ENCODE results near the gene VAPB.
A peak's percentile ranks its signal among the peaks of the same experiment; 100 is the strongest.

The VAPB gene

DNA sequence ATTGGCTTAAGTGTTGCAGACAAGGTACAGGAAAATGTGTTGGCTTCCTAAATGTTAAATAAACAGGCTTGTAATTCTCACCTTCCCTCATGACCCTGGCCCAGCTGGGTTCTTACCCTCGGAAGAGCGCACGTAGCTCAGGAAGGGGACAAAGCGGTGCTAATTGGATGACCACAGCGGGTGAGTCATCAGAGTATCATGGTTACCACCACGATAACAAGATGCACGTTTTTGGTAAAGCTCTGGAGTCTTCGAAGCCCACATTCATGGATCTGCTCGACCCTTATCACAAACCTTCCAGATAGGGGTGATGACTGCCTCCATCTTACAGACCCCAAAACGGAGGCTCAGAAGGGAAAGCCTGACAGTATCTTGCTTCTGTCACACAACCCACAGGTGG is 93.4 kb downstream of the VAPB start:
- Histone ChIP-seq H3K4me3 (ENCODE audit: severe bottlenecking) (no peak overlapping the region), H3K36me3 (ENCODE audit: low read depth) (no peaks in the 10 kb centered on the region), H3K4me1 (ENCODE audit: insufficient read depth, poor library complexity, severe bottlenecking) (no peaks in the 10 kb centered on the region), H3K27ac (ENCODE audit: poor library complexity, severe bottlenecking) (no peak overlapping the region), H3K9me3 (ENCODE audit: severe bottlenecking) (peaks cover 23% of the 10 kb centered on the region), H3K27me3 (ENCODE audit: insufficient read depth, poor library complexity, severe bottlenecking) (no peaks in the 10 kb centered on the region)
- TF ChIP-seq, protein P1, sequence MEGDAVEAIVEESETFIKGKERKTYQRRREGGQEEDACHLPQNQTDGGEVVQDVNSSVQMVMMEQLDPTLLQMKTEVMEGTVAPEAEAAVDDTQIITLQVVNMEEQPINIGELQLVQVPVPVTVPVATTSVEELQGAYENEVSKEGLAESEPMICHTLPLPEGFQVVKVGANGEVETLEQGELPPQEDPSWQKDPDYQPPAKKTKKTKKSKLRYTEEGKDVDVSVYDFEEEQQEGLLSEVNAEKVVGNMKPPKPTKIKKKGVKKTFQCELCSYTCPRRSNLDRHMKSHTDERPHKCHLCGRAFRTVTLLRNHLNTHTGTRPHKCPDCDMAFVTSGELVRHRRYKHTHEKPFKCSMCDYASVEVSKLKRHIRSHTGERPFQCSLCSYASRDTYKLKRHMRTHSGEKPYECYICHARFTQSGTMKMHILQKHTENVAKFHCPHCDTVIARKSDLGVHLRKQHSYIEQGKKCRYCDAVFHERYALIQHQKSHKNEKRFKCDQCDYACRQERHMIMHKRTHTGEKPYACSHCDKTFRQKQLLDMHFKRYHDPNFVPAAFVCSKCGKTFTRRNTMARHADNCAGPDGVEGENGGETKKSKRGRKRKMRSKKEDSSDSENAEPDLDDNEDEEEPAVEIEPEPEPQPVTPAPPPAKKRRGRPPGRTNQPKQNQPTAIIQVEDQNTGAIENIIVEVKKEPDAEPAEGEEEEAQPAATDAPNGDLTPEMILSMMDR (IDR thresholded peaks at IDR 0.05; ENCODE audit: poor library complexity, severe bottlenecking), result no peak
- DNase-seq (ENCODE audit: low spot score) (no peak), ATAC-seq (ENCODE audit: low read depth) (no peak)

DNA sequence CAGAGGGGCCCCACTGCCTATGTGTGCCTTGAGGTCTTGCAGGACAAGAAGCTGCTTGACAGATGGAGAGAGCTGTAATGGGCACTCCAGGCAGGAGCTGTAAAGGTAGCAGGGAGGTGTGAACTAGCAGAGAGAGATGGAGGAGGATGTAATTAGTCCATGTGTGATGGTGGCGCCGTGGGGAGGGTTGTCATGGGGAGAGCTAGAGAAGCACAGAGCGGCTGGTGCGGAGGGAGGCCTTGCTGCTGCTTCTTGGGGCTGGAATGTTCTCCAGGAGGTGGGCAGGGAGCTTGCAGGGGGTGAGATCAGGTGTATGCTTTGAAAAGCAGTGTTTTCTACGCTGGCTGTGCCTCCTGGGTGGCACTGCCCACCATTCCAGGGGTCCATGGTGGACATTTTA is 94.0 kb downstream of the VAPB start:
- Histone ChIP-seq H3K4me3 (ENCODE audit: severe bottlenecking) (no peak overlapping the region), H3K36me3 (ENCODE audit: low read depth) (no peaks in the 10 kb centered on the region), H3K9me3 (ENCODE audit: severe bottlenecking) (peaks cover 17% of the 10 kb centered on the region), H3K27me3 (ENCODE audit: insufficient read depth, poor library complexity, severe bottlenecking) (no peaks in the 10 kb centered on the region), H3K4me1 (ENCODE audit: insufficient read depth, poor library complexity, severe bottlenecking) (no peaks in the 10 kb centered on the region), H3K27ac (ENCODE audit: poor library complexity, severe bottlenecking) (no peak overlapping the region)
- TF ChIP-seq, protein P1 (IDR thresholded peaks at IDR 0.05; ENCODE audit: poor library complexity, severe bottlenecking), result no peak
- ATAC-seq (ENCODE audit: low read depth) (no peak), DNase-seq (ENCODE audit: low spot score) (peak; percentile 73)

DNA sequence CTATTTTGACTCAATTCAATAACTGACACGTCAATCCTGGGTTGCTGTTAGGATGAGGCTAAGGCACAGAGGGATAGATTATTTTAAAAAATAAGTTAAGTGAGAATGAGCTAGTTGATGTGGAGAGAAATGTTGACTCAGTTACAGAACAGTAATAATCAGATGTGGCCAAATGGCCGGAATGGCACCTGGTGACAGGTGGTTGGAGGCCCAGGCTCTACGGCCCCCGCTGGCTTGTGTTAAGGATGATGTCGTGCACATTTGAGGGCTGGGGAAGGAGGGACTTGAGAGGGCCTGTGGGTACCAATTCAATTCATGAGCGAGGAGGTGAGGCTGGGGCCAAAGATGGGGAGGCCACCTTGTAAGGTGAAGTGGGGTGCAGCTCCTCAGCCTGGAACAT is 94.4 kb downstream of the VAPB start:
- H3K9me3 ChIP-seq (ENCODE audit: severe bottlenecking), result peaks cover 13% of the 10 kb centered on the region
- no peak overlapping the region for H3K27ac ChIP-seq (ENCODE audit: poor library complexity, severe bottlenecking)
- no peak overlapping the region for H3K4me3 ChIP-seq (ENCODE audit: severe bottlenecking)
- ATAC-seq (ENCODE audit: low read depth) (no peak), DNase-seq (ENCODE audit: low spot score) (peak; percentile 71)
- H3K4me1 ChIP-seq (ENCODE audit: insufficient read depth, poor library complexity, severe bottlenecking), result no peaks in the 10 kb centered on the region
- no peaks in the 10 kb centered on the region for H3K27me3 ChIP-seq (ENCODE audit: insufficient read depth, poor library complexity, severe bottlenecking)
- no peaks in the 10 kb centered on the region for H3K36me3 ChIP-seq (ENCODE audit: low read depth)
- TF ChIP-seq, protein P1 (IDR thresholded peaks at IDR 0.05; ENCODE audit: poor library complexity, severe bottlenecking), result no peak

DNA sequence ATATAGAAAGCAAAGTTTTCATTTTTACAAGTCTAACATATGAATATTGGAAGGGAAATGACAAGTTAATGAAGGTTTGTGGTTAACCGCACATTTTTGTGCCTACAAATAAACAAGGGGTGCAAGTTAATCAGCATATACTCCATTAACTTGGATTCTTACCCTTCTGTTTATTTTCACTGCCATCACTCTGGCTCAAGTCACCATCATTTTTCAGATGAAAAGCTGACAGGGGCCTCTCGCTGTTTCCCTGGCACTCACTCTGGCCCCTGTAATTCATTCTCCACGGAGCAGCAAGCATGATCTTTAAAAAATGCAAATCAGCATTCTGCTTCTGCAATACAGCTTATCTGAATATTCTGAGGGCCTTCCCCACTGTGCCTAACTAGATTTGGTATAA is 96.4 kb downstream of the VAPB start:
- TF ChIP-seq, protein P1 (IDR thresholded peaks at IDR 0.05; ENCODE audit: poor library complexity, severe bottlenecking), result no peak
- Histone ChIP-seq H3K27me3 (ENCODE audit: insufficient read depth, poor library complexity, severe bottlenecking) (no peaks in the 10 kb centered on the region), H3K36me3 (ENCODE audit: low read depth) (no peaks in the 10 kb centered on the region), H3K4me3 (ENCODE audit: severe bottlenecking) (no peak overlapping the region), H3K9me3 (ENCODE audit: severe bottlenecking) (peaks cover 11% of the 10 kb centered on the region), H3K4me1 (ENCODE audit: insufficient read depth, poor library complexity, severe bottlenecking) (no peaks in the 10 kb centered on the region), H3K27ac (ENCODE audit: poor library complexity, severe bottlenecking) (no peak overlapping the region)
- DNase-seq (ENCODE audit: low spot score), result no peak
- no peak for ATAC-seq (ENCODE audit: low read depth)

DNA sequence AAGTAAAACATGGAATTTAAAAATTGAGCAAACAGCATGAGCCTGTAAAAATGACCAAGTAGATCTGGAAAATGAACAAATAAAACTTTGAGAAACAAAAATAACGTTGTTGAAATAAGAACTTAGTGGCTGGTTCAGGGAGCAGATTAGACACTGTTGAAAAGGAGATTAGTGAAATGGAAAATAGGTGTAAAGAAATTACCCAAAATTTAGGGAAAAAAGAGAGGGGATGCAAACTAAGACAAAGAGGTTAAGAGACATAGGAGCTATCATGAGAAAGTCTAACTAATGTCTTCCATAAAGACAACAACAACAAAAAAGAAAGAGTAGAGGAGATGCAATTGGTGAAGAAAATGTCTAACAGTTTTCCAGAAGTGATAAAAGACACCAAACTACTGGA is 97.2 kb downstream of the VAPB start:
- no peaks in the 10 kb centered on the region for H3K4me1 ChIP-seq (ENCODE audit: insufficient read depth, poor library complexity, severe bottlenecking)
- ATAC-seq (ENCODE audit: low read depth), result no peak
- H3K27ac ChIP-seq (ENCODE audit: poor library complexity, severe bottlenecking), result no peak overlapping the region
- TF ChIP-seq, protein P1 (IDR thresholded peaks at IDR 0.05; ENCODE audit: poor library complexity, severe bottlenecking), result no peak
- no peak overlapping the region for H3K4me3 ChIP-seq (ENCODE audit: severe bottlenecking)
- no peak for DNase-seq (ENCODE audit: low spot score)
- peaks cover 11% of the 10 kb centered on the region for H3K9me3 ChIP-seq (ENCODE audit: severe bottlenecking)
- H3K27me3 ChIP-seq (ENCODE audit: insufficient read depth, poor library complexity, severe bottlenecking), result no peaks in the 10 kb centered on the region
- H3K36me3 ChIP-seq (ENCODE audit: low read depth), result no peaks in the 10 kb centered on the region

Measured in RWPE2 (cell line).